GM12801 (cell line): ENCODE measurements around the gene CDH6.

Experiments
- CTCF ChIP-seq: IDR thresholded peaks from one replicate; pipeline ENCODE4 v1.5.1; 2011; ENCODE audit warnings: control low read depth; ENCODE audit not compliant: insufficient read length; ENCODE audit errors: extremely low read depth

The CDH6 gene

DNA sequence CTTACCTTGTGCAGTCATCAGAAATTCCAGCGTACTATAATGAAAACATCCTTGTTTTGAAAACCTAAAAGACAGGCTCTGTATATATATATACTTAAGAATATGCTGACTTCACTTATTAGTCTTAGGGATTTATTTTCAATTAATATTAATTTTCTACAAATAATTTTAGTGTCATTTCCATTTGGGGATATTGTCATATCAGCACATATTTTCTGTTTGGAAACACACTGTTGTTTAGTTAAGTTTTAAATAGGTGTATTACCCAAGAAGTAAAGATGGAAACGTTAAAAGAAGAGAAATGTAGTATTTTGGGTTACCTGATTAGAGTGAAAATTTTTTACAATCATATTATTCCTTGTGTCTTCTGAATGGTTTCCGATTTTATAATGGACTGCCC, 131.4 kb downstream of the CDH6 start:
- no peak for TF ChIP-seq CTCF

DNA sequence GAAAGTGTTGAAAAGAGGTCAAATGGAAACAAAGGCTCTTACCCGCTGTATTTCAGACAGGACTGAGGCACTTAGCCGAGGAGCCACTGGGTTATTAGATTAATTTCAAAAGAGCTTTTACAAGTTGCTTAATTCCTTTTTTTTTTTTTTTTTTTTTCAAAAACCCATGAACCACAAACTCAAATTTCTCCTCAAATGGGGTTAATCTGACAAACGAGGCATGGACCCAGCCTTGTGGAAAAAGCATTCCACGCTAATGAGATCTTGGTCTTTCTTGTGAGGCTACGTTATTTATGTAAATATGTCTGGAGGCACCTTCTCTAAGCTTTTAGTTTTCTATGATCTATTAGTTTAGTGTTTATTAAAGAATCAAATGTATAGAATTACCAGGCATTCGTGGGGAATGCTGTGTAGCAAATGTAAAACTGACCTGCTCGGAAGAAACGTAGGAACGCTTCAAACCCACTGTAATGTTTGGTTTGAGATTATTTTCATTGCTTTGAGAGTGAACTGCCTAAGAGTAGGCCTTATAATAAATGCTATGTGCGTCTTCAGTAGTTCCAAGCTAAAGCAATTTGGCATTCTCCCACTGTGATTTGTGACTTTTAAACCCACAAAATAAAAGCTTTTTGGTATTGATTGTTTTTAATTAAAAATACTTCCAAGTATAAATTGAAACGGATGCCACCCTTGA, 134.7 kb downstream of the CDH6 start:
- no peak for TF ChIP-seq CTCF

DNA sequence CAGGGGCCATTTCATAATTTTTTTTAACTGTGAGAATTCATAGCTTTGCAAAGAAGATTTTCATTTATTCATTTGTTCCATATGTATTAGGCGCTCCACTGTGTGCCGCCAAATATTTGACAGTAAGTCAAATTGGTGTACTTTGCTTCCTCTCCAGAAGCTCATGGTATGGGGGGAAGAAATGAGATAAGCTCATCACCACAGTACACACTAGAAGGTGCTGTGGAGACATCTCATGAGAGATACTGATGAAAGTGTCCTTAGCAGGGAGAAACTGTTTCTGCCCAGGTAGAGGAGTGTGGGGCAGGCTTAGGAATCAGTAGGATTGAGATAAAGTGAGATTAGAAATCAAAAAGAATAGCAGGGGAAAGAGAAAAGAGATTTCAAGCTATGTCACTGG, 136.2 kb downstream of the CDH6 start:
- TF ChIP-seq CTCF = no peak

DNA sequence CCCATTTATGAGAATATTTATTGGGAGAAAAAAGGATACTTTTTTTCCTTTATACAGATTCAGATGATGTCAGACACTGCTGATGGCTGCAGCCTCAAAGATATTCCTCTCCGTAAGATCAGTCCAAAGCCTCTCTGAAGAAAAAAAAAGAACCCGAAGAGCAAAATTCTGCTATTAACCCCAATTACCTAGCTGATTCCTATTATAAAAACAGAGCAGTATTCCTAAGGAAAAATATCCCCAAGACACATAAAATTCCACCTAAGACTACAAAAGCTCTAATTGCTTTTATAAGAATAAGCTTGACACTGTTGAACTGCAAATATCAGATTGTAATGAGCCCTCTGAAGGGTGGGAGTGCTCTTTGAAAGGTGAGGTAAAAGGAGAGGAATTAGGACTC, 138.7 kb downstream of the CDH6 start:
- no peak for TF ChIP-seq CTCF

DNA sequence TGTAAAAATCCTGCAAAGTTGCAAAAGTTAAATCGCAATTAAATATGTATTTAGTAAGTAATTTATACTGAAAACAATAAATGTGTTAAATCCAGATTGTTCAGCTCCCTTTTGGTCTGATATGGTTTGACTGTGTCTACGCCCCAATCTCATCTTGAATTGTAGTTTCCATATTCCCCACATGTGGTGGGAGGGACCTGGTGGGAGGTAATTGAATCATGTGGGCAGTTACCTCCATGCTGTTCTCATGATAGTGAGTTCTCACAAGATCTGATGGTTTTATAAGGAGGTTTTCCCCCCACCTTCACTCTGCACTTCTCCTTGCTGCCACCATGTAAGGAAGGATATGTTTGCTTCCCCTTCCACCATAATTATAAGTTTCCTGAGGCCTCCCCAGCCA, 140.0 kb downstream of the CDH6 start:
- TF ChIP-seq CTCF = no peak

- TF ChIP-seq CTCF = no peak
These were observed 140.8 kb downstream of the CDH6 start for GRCh38 chr5:31334061-31334860.

GRCh38 chr5:31335456-31335855, 142.0 kb downstream of the CDH6 start:
- TF ChIP-seq CTCF = no peak
